ENCODE data around the gene SLC35E4.

Gene SLC35E4

DNA sequence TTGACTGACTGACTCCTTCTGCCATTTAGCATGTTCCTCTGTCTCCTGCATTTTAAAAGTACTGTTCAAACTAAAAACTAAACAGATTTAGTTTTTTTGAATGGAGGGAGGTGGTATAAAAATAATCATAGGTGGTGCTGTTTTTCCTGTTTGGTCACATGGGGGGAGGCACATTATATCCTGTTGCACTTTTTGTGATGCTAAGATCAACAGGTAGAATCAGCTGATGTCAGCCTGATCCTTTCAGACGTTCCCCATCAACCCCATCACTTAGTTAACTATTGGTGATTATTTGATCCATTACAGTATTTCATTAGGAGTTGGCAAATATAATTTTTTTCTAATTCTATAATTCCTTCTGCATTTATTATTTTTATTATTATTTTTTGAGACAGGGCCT is 54.0 kb downstream of the SLC35E4 start:
- no peak for DNase-seq (ENCODE audit: low read depth in 1 of 2, low spot score in 1 of 2)
- no peak for TF ChIP-seq JUND (IDR thresholded peaks at IDR 0.05; ENCODE audit: low read depth)
- in situ Hi-C loops (cut with HindIII; ENCODE audit: low pct_unique_long_range_greater_than_20kb, low sequenced_read_pairs) = no loop called here

DNA sequence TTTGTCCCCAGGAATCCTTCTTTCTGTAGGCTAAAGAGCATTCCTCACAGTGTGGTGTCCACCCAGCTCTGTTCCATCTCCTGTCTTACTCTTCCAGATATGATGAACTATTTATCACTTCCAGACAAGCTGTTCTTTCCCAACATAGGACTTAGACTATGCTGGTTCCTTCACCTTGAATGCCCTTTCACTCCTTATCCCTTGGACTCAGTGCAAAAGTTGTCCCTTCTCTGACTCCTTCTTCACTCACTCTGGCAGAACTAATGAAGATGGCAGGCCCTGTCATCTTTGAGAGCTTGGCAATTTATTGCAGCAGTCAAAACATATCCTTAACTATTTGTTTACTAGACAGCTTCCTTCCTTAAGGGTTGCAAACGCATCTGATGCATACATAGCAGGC is 55.6 kb downstream of the SLC35E4 start:
- no peak for TF ChIP-seq JUND (IDR thresholded peaks at IDR 0.05; ENCODE audit: low read depth)
- in situ Hi-C loops (cut with HindIII; ENCODE audit: low pct_unique_long_range_greater_than_20kb, low sequenced_read_pairs) = no loop called here
- DNase-seq (ENCODE audit: low read depth in 1 of 2, low spot score in 1 of 2) = no peak

DNA sequence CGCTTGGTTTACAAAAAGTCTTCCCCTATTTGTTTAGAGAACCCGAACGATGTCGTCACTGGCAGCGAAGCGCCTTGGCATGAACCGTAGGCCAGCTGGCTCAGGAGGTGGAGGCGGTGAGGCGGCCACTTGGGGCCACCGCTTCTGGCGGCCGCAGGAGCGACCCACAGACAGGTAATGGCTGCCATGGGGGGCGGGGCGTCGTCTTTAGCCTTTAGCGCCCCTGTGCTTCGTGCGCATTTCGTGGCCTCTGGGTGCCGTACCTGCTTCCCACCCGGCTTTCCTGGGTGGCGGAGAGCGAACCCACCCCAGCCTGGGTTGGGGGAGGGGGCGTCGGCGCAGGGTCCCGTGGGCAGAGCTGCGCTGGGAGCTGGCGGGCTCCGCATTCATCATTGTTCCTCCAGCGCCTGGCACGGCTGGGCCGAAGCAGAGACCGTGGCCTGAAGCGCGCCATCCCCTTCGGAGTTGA is 58.6 kb downstream of the SLC35E4 start:
- in situ Hi-C loops (cut with HindIII; ENCODE audit: low pct_unique_long_range_greater_than_20kb, low sequenced_read_pairs) = no loop called here
- peak; percentile 59 to 68 for DNase-seq (ENCODE audit: low read depth in 1 of 2, low spot score in 1 of 2)
- no peak for TF ChIP-seq JUND (IDR thresholded peaks at IDR 0.05; ENCODE audit: low read depth)

DNA sequence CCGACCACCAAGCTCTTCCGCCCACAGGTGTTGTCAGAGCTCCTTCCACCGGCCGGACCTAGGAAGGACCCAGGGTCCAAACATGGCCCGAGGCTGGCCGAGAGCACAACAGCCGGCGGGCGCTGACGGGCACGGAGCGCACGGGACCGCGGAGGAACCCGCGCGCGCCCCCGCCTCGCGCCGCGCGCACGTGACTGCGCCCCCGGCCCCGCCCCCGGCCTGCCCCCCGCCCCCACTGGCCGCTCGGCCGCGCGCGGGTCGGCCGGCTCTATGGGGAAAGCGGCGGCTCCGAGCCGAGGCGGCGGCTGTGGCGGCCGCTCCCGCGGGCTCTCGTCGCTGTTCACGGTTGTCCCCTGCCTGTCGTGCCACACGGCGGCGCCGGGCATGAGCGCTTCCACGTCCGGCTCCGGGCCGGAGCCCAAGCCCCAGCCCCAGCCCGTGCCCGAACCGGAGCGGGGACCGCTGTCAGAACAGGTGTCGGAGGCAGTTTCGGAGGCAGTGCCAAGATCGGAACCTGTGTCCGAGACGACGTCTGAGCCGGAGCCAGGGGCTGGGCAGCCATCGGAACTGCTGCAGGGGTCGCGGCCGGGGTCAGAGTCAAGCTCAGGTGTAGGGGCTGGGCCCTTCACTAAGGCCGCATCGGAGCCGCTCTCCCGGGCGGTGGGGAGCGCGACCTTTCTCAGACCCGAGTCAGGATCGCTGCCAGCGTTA is 59.2 kb downstream of the SLC35E4 start, which contains the start of gene OSBP2:
TSS of gene OSBP2 (plus strand) at position 235 of the 711 bp plus-strand sequence. CDS start at position 271, 36 bp downstream.
- peak; percentile 37 to 44 for DNase-seq (ENCODE audit: low read depth in 1 of 2, low spot score in 1 of 2)
- in situ Hi-C loops (cut with HindIII; ENCODE audit: low pct_unique_long_range_greater_than_20kb, low sequenced_read_pairs) = no loop called here
- no peak for TF ChIP-seq JUND (IDR thresholded peaks at IDR 0.05; ENCODE audit: low read depth)

DNA sequence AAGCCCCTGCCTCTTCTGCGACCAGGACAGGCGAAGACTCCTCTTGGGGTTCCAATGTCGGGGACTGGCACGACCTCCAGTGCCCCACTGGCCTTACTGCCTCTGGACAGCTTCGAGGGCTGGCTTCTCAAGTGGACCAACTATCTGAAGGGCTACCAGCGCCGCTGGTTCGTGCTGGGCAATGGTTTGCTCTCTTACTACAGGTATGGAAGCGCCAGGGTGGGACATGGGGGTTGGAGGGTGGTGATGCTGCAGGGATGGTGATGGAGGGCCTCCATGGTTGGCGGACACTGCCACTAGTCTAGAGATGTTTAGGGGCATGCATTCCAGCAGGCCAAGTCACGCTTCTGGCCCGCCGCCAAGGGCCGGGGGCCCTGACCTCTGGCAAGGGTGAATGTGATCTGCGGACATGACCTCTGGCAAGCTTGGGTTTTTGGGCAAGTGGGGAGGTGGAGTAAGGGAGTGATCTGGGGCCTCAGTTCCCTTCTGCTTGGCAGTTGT is 59.8 kb downstream of the SLC35E4 start:
- DNase-seq (ENCODE audit: low read depth in 1 of 2, low spot score in 1 of 2) = no peak
- no peak for TF ChIP-seq JUND (IDR thresholded peaks at IDR 0.05; ENCODE audit: low read depth)
- in situ Hi-C loops (cut with HindIII; ENCODE audit: low pct_unique_long_range_greater_than_20kb, low sequenced_read_pairs) = no loop called here

DNA sequence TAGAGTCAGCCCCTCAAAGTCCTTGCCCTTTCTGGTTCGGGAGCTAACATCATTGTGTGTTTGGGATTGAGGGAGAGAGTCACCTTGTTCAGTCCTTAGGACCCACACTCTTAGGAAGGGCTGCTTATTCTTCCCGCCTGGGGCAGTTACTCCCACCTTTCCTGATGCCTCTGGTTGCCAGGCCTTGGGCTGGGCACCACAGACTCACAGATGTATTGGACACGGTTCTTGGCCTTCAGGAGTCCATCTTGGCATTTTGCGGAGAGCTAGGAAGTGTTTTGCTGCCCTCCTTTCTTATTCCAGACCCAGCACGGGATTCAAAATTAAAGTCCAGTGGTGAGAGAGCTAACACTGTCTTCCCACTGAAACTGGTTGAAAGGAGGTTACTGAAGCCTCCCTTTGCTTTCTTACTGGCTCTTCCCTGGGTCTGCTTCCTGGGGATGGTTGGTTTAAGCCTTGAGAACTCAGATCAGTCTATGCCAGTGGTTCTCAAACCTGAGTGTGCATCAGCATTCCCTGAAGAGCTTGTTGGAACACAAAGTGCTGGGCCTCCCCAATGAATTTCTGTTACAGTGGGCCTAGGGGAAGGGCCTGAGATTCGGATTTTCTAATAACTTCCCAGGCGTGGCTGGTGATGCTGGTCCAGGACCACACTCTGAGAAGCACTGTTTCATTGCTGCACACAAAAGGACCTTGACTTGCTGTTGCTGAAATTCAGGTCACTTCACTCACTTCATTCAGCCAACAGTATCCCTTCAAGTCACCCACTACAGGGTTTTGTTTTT is 60.5 kb downstream of the SLC35E4 start:
- DNase-seq (ENCODE audit: low read depth in 1 of 2, low spot score in 1 of 2) = no peak
- in situ Hi-C loops (cut with HindIII; ENCODE audit: low pct_unique_long_range_greater_than_20kb, low sequenced_read_pairs) = no loop called here
- no peak for TF ChIP-seq JUND (IDR thresholded peaks at IDR 0.05; ENCODE audit: low read depth)
